Measurements from ENCODE around the gene AMMECR1.

DNA sequence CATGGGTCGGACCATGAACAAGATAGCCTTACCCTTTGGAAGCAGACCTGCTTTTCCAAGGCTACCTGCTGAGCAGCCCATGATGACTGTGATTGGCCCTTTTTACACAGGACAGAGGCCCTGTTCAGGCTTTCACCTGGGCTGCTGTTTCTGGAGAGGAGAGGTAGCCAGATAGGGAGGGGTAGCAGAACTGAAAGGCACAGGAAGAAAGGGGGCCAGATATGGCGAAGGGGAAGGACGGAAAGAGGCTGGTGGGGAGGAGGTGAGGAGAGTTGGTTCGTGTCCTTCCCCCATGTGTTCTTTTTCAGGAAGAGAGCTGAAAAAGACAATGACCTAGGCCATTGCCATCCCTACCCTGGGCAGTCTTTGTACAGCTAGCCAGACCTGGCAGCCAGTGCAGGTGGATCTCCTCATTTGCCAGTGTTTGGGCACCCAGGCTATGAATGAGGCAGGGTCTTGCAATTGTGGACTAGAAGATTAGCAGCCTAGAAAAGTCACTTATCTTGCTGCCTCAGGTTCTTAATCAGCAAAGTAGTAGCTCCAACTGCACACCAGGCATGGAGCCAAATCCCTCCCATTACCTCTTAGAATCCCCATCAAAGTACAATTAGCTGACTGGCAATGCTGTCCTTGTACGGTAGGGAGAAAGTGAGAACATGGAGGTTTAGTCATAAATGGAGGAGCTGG, 139.6 kb downstream of the AMMECR1 start:
- TF ChIP-seq, protein P1, sequence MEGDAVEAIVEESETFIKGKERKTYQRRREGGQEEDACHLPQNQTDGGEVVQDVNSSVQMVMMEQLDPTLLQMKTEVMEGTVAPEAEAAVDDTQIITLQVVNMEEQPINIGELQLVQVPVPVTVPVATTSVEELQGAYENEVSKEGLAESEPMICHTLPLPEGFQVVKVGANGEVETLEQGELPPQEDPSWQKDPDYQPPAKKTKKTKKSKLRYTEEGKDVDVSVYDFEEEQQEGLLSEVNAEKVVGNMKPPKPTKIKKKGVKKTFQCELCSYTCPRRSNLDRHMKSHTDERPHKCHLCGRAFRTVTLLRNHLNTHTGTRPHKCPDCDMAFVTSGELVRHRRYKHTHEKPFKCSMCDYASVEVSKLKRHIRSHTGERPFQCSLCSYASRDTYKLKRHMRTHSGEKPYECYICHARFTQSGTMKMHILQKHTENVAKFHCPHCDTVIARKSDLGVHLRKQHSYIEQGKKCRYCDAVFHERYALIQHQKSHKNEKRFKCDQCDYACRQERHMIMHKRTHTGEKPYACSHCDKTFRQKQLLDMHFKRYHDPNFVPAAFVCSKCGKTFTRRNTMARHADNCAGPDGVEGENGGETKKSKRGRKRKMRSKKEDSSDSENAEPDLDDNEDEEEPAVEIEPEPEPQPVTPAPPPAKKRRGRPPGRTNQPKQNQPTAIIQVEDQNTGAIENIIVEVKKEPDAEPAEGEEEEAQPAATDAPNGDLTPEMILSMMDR (IDR thresholded peaks at IDR 0.05), result no peak
- TF ChIP-seq SIN3A (IDR thresholded peaks at IDR 0.05; ENCODE audit: borderline replicate concordance, insufficient read depth, low read depth, low read length), result no peak

All from Panc1 (cell line).